GM23338 (cell line): ENCODE data around the gene NPB. TPM values are rescaled to one million over a fixed set of nuclear protein-coding genes. Genes with fewer than 3 reads are reported as not detected.
"Not testable (repeated sequence)": the region's sequence is repeated elsewhere in the genome, so short reads cannot be mapped to it uniquely, and the experiment has no call there.

Experiments
- ATAC-seq: fragments of 200-7000 bp; cut with Tn5 transposase; 3 replicates; pipeline ENCODE4 v1.9.1; 2020
- DNase-seq: peaks from one replicate; pipeline ENCODE4 v3.0.0-alpha.2; 2015; ENCODE audit warnings: low spot score
- H2AFZ ChIP-seq: fragments of 200-600 bp; sonication (generic); 2 replicates; pipeline ENCODE4 v1.8.0; 2016; ENCODE audit warnings: antibody characterized with exemption, mild to moderate bottlenecking, moderate library complexity
- H3F3A ChIP-seq: fragments of 200-600 bp; sonication (generic); replicated peaks from 2 replicates; pipeline ENCODE4 v1.8.0; 2017; ENCODE audit warnings: antibody characterized with exemption, mixed run types, low read depth
- H3K27ac ChIP-seq: fragments of 200-600 bp; sonication (generic); 2 replicates; pipeline ENCODE4 v1.6.1; 2016; ENCODE audit warnings: low read depth
- H3K27me3 ChIP-seq: fragments of 200-600 bp; sonication (generic); 2 replicates; pipeline ENCODE4 v1.8.0; 2016; ENCODE audit warnings: mild to moderate bottlenecking, mixed run types, moderate library complexity; ENCODE audit not compliant: insufficient read depth
- H3K36me3 ChIP-seq: fragments of 200-600 bp; sonication (generic); 2 replicates; pipeline ENCODE4 v1.8.0; 2016; ENCODE audit warnings: mild to moderate bottlenecking; ENCODE audit not compliant: insufficient read depth
- H3K4me1 ChIP-seq: fragments of 200-600 bp; sonication (generic); 2 replicates; pipeline ENCODE4 v1.8.0; 2016; ENCODE audit warnings: mild to moderate bottlenecking, moderate library complexity; ENCODE audit not compliant: insufficient read depth
- H3K4me2 ChIP-seq: fragments of 200-600 bp; sonication (generic); 2 replicates; pipeline ENCODE4 v1.7.1; 2017; ENCODE audit warnings: mixed run types
- H3K4me3 ChIP-seq: fragments of 200-600 bp; sonication (generic); 2 replicates; pipeline ENCODE4 v1.6.1; 2016; ENCODE audit warnings: mixed run types
- H3K79me2 ChIP-seq: fragments of 200-600 bp; sonication (generic); replicated peaks from 2 replicates; pipeline ENCODE4 v1.8.0; 2017; ENCODE audit warnings: mild to moderate bottlenecking; ENCODE audit not compliant: insufficient read depth
- H3K9me2 ChIP-seq: fragments of 200-600 bp; sonication (generic); 2 replicates; pipeline ENCODE4 v1.8.0; 2017; ENCODE audit not compliant: insufficient read depth
- H4K20me1 ChIP-seq: fragments of 200-600 bp; sonication (generic); replicated peaks from 2 replicates; pipeline ENCODE4 v1.8.0; 2017; ENCODE audit warnings: mild to moderate bottlenecking; ENCODE audit not compliant: insufficient read depth
- H3K27ac Mint-ChIP-seq: 2 replicates; pipeline ENCODE4 v1.8.0; 2020; ENCODE audit warnings: inconsistent platforms, mild to moderate bottlenecking, moderate library complexity, mixed read lengths
- H3K27me3 Mint-ChIP-seq: 3 replicates; pipeline ENCODE4 v1.8.0; 2022; ENCODE audit warnings: low read depth, mild to moderate bottlenecking, moderate library complexity, mixed read lengths, inconsistent platforms; ENCODE audit not compliant: insufficient read depth, poor library complexity
- H3K36me3 Mint-ChIP-seq: 3 replicates; pipeline ENCODE4 v1.8.0; 2021; ENCODE audit warnings: low read depth, mild to moderate bottlenecking, inconsistent platforms, moderate library complexity, mixed read lengths
- H3K4me1 Mint-ChIP-seq: 3 replicates; pipeline ENCODE4 v1.8.0; 2020; ENCODE audit warnings: mild to moderate bottlenecking, inconsistent platforms, mixed read lengths
- H3K4me3 Mint-ChIP-seq: 3 replicates; pipeline ENCODE4 v1.8.0; 2021; ENCODE audit warnings: moderate library complexity, mild to moderate bottlenecking, inconsistent platforms, mixed read lengths
- H3K9me3 Mint-ChIP-seq: 3 replicates; pipeline ENCODE4 v1.8.0; 2020; ENCODE audit warnings: moderate library complexity, mild to moderate bottlenecking, inconsistent platforms, mixed read lengths
- CREB1 ChIP-seq: fragments of 250-450 bp; sonication (Bioruptor Pico); IDR thresholded peaks from 2 replicates; pipeline ENCODE4 v1.5.0; 2020; ENCODE audit warnings: low read depth, mild to moderate bottlenecking, moderate library complexity
- ETS1 ChIP-seq: IDR thresholded peaks from 2 replicates; pipeline ENCODE4 v1.6.1; 2016; ENCODE audit warnings: antibody characterized with exemption
- POLR2AphosphoS5 ChIP-seq: IDR thresholded peaks from 2 replicates; pipeline ENCODE4 v1.6.1; 2016; ENCODE audit warnings: antibody characterized with exemption, low read depth
- ZNF462 ChIP-seq: fragments of 250-450 bp; sonication (Bioruptor Pico); IDR thresholded peaks from 2 replicates; pipeline ENCODE4 v1.5.0; 2020; ENCODE audit warnings: mild to moderate bottlenecking, moderate library complexity
- polyA plus RNA-seq: library from polyadenylated mRNA; unstranded; fragments of >200 nt; fragmentation: Nextera tagmentation; extraction: Ambion mirVana; gene quantifications from 2 replicates; pipeline ENCODE4 v1.2.1, GENCODE V29; 2016
- total RNA-seq: library from RNA; depleted of rRNA; stranded (reverse); fragments of >200 nt; shearing (Covaris generic); gene quantifications from 2 replicates; pipeline ENCODE4 v1.2.3, GENCODE V29; 2014

NPB gene
- total and polyA plus RNA-seq, 2 experiments from 2014 or later, result 3.6 to 3.8 TPM

- H3K36me3 Mint-ChIP-seq, result peaks cover 63% of the 10 kb centered on the region
- H3F3A ChIP-seq, result peaks cover 36% of the 10 kb centered on the region
- no peaks in the 10 kb centered on the region; the same call in 2 of the 3 replicates for H3K9me3 Mint-ChIP-seq
- peak; percentile 17; the same call in 1 of the 2 replicates for TF ChIP-seq ETS1
- no peak for TF ChIP-seq CREB1 (CRISPR knock-in tag)
- no peak for TF ChIP-seq ZNF462 (CRISPR knock-in tag)
- peak; percentile 78 for TF ChIP-seq POLR2AphosphoS5
- H3K4me1 ChIP-seq, result peaks cover 10% of the 10 kb centered on the region
- no peaks in the 10 kb centered on the region for H3K27me3 ChIP-seq
- H3K79me2 ChIP-seq, result peaks cover 49% of the 10 kb centered on the region
- H3K4me1 Mint-ChIP-seq, result peaks cover 27% of the 10 kb centered on the region
- H3K36me3 ChIP-seq, result no peaks in the 10 kb centered on the region; the same call in 1 of the 2 replicates
- peaks cover 33% of the 10 kb centered on the region for H3K27me3 Mint-ChIP-seq
- no peaks in the 10 kb centered on the region for H3K9me2 ChIP-seq
- peak within 1 kb of the TSS; percentile 83 for H3K4me3 ChIP-seq
- H3K4me3 Mint-ChIP-seq, result peak within 1 kb of the TSS; percentile 75
- peak; percentile 87 for DNase-seq
- 0 out of 2 replicates have a peak within 1 kb of the TSS, but pooled peaks have one; percentile 26 for H3K27ac ChIP-seq
- peak within 1 kb of the TSS; percentile 40 for H3K27ac Mint-ChIP-seq
- no peak within 1 kb of the TSS for H2AFZ ChIP-seq
- peak; percentile 78 for ATAC-seq
- peaks cover 15% of the 10 kb centered on the region; the same call in 1 of the 2 replicates for H4K20me1 ChIP-seq
- H3K4me2 ChIP-seq, result peak within 1 kb of the TSS; percentile 94
Measured at GRCh38 chr17:81917565-81918332, 15.7 kb downstream of the NPB start, which contains the start of gene SIRT7. Gene SIRT7, minus strand, starts transcription at chr17:81918176. Its CDS starts 45 bp downstream, at chr17:81918131.

- Histone ChIP-seq H3F3A (peaks cover 31% of the 10 kb centered on the region), H3K79me2 (peaks cover 52% of the 10 kb centered on the region), H3K4me1 (peaks cover 10% of the 10 kb centered on the region), H3K4me2 (peak overlapping the region; percentile 75), H3K4me3 (peak overlapping the region; percentile 83), H4K20me1 (peaks cover 15% of the 10 kb centered on the region; the same call in 1 of the 2 replicates)
- H3K36me3 Mint-ChIP-seq, result peaks cover 61% of the 10 kb centered on the region
- not testable (repeated sequence) for H3K27me3 ChIP-seq, DNase-seq, H3K9me3 Mint-ChIP-seq, H3K27ac ChIP-seq, H2AFZ ChIP-seq, H3K9me2 ChIP-seq, H3K36me3 ChIP-seq
- H3K4me1 Mint-ChIP-seq, result peaks cover 31% of the 10 kb centered on the region
- peaks cover 37% of the 10 kb centered on the region for H3K27me3 Mint-ChIP-seq
- ATAC-seq, result peak; percentile 40
- H3K27ac Mint-ChIP-seq, result peak overlapping the region; percentile 40; the same call in 1 of the 2 replicates
- H3K4me3 Mint-ChIP-seq, result peak overlapping the region; percentile 75
Measured at GRCh38 chr17:81918333-81918669, 16.3 kb downstream of the NPB start.
